ENCODE measurements around the gene PJVK. TPM values are rescaled to one million over a fixed set of nuclear protein-coding genes. Genes with fewer than 3 reads are reported as not detected.
A peak's percentile ranks its signal among the peaks of the same experiment; 100 is the strongest.

PJVK gene
- total and polyA plus RNA-seq, 10 donors, result 1.0 to 8.2 (median 2.2) TPM

DNA sequence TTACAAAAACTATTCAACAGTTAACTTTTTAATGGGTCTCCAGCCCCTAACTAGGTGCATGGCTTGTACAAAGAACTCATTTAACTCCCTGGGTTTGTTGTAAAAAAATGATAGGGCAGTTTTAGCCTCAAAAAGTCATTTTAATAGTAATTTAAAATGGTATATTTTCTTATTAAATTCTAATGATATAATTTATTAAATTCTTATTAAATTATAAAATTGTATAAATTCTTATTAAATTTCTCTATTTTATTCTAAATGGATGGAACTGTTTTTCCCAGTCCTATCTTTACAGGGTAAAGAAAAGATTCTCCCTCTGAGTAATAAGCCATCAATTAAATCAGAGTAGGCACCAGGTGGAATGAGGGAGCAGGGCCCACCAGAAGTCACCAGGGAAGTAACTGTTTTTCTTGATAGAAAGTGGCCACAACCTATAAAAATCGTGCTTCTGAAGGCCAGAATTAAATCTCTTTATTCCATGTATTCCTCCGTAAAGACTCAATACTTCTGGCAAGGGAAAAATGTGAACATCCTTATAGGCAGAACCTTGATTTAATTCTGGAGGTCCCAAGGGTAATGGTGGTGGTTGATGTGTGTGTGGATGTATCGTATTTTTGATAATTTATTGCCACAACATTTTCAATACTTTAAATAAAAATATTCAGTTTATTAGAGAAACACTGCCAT is 26.4 kb downstream of the PJVK start:
- Histone ChIP-seq H3K4me3 (peak overlapping the region; percentile 59 to 84 (median 66)), H3K36me3 (no peaks in the 10 kb centered on the region), H3K27ac (peak overlapping the region in 5 of 8 donors; percentile 94 to 98 (median 97)), H3K27me3 (replicated peaks in 1 of 7) (no peaks in the 10 kb centered on the region), H3K9me3 (no peaks in the 10 kb centered on the region), H3K4me1 (peaks cover 27 to 44% (median 39%) of the 10 kb centered on the region in 6 donors)
- TF ChIP-seq, protein P1, sequence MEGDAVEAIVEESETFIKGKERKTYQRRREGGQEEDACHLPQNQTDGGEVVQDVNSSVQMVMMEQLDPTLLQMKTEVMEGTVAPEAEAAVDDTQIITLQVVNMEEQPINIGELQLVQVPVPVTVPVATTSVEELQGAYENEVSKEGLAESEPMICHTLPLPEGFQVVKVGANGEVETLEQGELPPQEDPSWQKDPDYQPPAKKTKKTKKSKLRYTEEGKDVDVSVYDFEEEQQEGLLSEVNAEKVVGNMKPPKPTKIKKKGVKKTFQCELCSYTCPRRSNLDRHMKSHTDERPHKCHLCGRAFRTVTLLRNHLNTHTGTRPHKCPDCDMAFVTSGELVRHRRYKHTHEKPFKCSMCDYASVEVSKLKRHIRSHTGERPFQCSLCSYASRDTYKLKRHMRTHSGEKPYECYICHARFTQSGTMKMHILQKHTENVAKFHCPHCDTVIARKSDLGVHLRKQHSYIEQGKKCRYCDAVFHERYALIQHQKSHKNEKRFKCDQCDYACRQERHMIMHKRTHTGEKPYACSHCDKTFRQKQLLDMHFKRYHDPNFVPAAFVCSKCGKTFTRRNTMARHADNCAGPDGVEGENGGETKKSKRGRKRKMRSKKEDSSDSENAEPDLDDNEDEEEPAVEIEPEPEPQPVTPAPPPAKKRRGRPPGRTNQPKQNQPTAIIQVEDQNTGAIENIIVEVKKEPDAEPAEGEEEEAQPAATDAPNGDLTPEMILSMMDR (IDR thresholded peaks at IDR 0.05 in 8 of 11, conservative IDR thresholded peaks at IDR 0.05 in 3 of 11), result no peak
- no peak for TF ChIP-seq POLR2A (IDR thresholded peaks at IDR 0.05)
- no peak for TF ChIP-seq POLR2AphosphoS5 (IDR thresholded peaks at IDR 0.05)
- WGBS, 5 donors, result 11 to 13% (median 12%) methylated on average over 3 of the region's 3 CpGs
- intact Hi-C loops (cut with DNase I; ENCODE audit: low total_unique reads), result no loop called here
- DNase-seq, result no peak

DNA sequence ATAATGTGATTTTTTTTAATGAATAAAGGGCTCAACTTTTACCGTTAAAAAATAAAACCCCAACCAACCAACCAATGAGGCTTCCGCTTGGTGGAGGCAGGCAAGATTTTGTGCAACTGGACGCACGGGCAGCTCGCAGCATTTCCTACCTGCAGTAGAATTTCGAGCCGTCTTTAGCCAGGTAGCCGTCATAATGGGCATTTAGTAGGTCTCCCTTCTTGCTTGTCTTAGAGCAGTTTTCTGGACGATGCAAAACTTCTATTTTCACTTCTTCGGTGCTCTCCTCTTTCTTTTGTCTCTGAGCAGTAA is 26.9 kb downstream of the PJVK start:
- Histone ChIP-seq H3K4me3 (peak overlapping the region; percentile 59 to 84 (median 66)), H3K9me3 (no peaks in the 10 kb centered on the region), H3K27me3 (replicated peaks in 1 of 7) (no peaks in the 10 kb centered on the region), H3K27ac (peak overlapping the region; percentile 92 to 98 (median 96)), H3K36me3 (no peaks in the 10 kb centered on the region), H3K4me1 (peaks cover 31 to 49% (median 43%) of the 10 kb centered on the region in 6 donors)
- TF ChIP-seq, protein P1 (IDR thresholded peaks at IDR 0.05 in 8 of 11, conservative IDR thresholded peaks at IDR 0.05 in 3 of 11), result no peak
- TF ChIP-seq POLR2AphosphoS5 (IDR thresholded peaks at IDR 0.05) (no peak), POLR2A (IDR thresholded peaks at IDR 0.05) (no peak)
- intact Hi-C loops (cut with DNase I; ENCODE audit: low total_unique reads), result no loop called here
- peak; percentile 75 for DNase-seq
- WGBS, 5 donors, result 0 to 1% (median 1%) methylated on average over 10 of the region's 10 CpGs

DNA sequence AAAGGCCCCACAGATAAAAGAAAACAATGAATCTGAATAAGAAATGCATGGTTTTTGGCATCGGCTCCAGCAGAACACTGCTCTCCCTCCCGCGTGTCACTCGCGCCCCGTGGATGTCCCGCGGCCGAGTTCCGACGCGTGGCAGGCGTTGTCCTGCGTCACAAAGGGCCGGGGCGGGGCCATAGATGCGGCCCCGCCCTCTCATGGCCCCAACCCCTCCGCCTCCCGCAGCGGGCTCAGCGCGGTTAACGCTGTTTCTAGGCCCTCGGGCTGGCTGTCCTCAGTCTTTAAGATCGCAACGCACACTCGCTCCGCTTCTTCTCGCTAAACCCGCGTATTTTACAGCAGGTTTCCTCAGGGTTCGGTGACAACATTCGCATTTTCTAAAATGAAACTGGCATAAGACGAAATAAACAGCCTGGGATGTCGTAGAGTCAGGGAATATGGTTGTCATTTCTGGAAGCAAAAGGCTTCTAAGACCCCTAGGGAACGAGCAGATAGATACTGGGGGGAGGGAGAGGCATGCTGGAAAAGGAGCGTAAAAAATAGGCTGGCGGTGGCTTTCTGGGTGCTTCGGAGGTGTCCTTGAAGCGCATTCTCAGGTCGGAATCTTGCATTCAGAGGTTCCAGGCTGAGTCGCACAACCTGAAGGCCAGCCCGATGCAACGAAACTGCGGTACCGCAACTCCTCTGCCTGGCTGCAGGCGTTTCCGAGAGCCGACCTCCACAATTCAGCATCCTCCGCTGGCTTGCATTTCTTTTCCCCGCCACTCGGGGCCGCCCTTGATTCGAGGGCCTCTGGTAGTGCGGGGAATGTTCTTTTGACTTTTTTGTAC is 27.5 kb downstream of the PJVK start, which contains the start of gene FKBP7:
Gene FKBP7 (minus strand): TSS at position 162 of the 836 bp plus-strand sequence. CDS start 101 bp downstream, at position 61.
- Histone ChIP-seq H3K36me3 (no peaks in the 10 kb centered on the region), H3K27ac (peak within 1 kb of the TSS; percentile 92 to 98 (median 96)), H3K4me3 (peak within 1 kb of the TSS; percentile 59 to 84 (median 66)), H3K4me1 (peaks cover 31 to 55% (median 48%) of the 10 kb centered on the region in 6 donors), H3K9me3 (no peaks in the 10 kb centered on the region), H3K27me3 (replicated peaks in 1 of 7) (no peaks in the 10 kb centered on the region)
- 1% methylated on average over 55 to 56 of the region's 56 CpGs for WGBS, 5 donors
- TF ChIP-seq, protein P1 (IDR thresholded peaks at IDR 0.05 in 8 of 11, conservative IDR thresholded peaks at IDR 0.05 in 3 of 11), result peak; percentile 41 to 88 (median 75)
- peak; percentile 89 to 94 (median 91) for TF ChIP-seq POLR2AphosphoS5 (IDR thresholded peaks at IDR 0.05)
- peak in 1 of 3 donors; percentile 57 for TF ChIP-seq POLR2A (IDR thresholded peaks at IDR 0.05)
- intact Hi-C loops (cut with DNase I; ENCODE audit: low total_unique reads), result no loop called here
- DNase-seq, result peak; percentile 98

DNA sequence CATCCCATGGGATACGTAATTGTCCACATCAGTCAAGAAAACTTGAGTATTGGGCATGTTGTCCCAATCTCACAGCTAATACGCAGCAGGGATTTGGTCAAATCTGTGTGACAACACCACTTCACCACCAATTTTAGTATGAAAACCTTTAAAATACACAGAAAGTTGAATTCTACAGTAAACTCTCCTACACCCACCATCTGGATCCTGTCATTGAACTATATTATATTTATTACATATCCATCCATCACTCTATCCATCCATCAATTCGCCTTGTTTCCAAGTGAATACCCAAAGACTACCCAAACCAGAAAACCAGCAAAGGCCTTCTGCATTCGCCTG is 28.1 kb downstream of the PJVK start:
- TF ChIP-seq, protein P1 (IDR thresholded peaks at IDR 0.05 in 8 of 11, conservative IDR thresholded peaks at IDR 0.05 in 3 of 11), result no peak
- Histone ChIP-seq H3K4me1 (peaks cover 31 to 60% (median 53%) of the 10 kb centered on the region in 6 donors), H3K9me3 (no peaks in the 10 kb centered on the region), H3K27ac (peak overlapping the region; percentile 92 to 98 (median 96)), H3K4me3 (peak overlapping the region; percentile 59 to 84 (median 66)), H3K27me3 (replicated peaks in 1 of 7) (no peaks in the 10 kb centered on the region), H3K36me3 (no peaks in the 10 kb centered on the region)
- DNase-seq, result no peak
- WGBS, 5 donors, result 50 to 56% (median 53%) methylated on average over 4 of the region's 4 CpGs
- intact Hi-C loops (cut with DNase I; ENCODE audit: low total_unique reads), result no loop called here
